Measurements from ENCODE around the gene TARS1.
"Not testable (repeated sequence)": the region's sequence is repeated elsewhere in the genome, so short reads cannot be mapped to it uniquely, and the experiment has no call there.

The TARS1 gene

DNA sequence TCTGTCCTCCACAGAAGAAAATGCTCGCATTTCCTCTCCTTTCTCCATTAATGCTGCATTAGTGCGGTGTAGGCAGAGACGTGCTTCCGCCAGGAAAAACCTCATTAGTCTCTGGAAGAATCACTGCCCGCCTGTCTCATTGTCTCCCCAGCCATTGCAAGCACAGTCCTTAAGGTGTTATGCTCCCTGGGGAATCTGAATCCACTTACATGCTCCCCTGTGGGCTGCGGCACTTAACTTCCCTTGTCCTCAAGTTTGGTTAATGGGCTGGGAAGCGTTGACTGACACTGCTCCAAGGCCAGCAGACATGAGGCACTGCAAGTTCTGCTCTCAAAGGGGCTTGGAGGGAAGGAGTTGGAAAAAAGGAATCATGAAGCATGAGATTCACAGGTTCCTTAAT, 41.6 kb downstream of the TARS1 start:
- FAIRE-seq: no peak

DNA sequence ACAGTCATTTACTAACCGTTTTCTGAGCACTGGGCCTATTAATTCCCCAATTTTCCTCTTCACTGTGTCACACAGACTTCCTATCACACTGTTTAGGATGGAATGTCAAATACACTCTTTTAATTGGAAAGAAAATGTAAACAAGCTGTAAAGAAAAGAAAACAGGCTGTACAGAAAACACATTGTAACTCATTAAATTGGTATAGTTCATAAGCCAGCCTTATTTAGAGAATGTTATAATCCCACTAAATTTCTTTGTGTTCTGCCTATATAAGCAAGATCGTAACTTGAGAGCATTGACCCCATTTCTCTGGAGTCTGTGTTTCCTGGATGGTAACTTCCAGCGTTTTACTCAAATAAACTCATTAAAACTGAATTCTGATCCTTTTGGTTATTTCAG, 46.5 kb downstream of the TARS1 start:
- no peak for DNase-seq (ENCODE audit: insufficient read length, low spot score)
- no peak for FAIRE-seq

More for the DNA sequence above, 41.6 kb downstream of the TARS1 start:
- DNase-seq (ENCODE audit: insufficient read length, low spot score): no peak

DNA sequence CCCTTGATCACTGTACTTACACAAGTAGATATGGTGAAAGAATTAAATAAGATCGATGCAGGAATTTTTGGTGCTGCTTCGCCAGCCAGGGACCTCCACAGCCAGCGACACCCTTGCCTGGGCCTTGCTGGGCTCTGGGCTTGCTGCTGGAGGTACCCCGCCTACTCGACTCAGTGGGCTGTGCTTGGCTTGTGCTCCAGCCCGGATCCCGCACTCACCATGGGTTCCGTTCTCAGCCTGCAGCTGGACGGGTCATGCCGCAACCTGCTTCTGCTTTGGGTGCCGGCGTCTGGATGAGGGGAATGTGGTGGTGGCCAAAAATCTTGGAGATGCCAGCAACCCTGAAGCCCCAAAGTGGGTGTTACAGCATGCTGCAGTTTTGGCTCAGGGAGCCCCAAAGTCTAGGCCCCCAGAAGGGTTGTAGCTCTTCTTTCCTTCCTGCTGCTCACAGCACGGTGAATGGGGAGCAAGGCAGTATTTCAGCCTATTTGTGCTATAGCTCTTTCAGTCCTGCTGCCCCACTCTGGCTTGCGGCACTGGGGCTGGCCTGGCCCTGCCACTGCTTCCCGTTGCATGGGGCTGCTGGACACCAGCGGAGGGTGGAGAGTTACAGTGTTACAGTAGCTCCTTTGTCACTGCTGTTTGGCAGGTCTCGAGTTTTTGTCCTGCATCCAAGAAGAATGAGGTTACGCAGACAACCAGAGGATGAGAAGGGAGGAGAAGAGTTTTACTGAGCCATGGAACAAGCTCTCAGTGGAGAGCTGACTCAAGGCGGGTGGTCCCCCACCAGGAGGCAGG, 48.0 kb downstream of the TARS1 start:
- FAIRE-seq (peak; percentile 42), DNase-seq (ENCODE audit: insufficient read length, low spot score) (no peak)

DNA sequence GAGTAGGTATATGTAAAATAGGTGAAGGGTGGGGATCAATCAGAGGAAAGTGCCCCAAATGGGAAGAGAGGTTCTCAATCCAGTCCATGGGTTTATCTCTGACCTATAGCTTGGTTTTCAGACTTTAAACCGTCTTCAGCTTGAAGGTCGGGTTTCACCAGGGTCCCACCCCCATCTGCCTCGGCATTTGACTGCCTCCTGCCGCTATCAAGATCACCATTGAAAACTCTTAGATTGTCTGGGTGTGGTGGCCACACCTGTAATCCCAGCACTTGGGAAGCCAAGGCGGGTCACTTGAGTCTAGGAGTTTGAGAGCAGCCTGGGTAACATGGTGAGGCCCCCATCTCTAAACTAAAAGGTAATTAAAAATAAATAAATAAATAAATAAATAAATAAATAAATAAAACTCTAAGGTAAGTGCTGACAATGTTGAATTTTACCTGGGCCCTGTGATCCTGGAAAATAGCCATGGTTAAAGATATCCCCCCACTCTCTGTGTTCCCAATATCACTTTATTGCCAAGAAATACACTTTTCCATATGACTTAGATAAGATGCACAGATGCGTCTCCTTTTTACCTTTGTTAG, 48.8 kb downstream of the TARS1 start:
- DNase-seq (ENCODE audit: insufficient read length, low spot score) (no peak), FAIRE-seq (no peak)

DNA sequence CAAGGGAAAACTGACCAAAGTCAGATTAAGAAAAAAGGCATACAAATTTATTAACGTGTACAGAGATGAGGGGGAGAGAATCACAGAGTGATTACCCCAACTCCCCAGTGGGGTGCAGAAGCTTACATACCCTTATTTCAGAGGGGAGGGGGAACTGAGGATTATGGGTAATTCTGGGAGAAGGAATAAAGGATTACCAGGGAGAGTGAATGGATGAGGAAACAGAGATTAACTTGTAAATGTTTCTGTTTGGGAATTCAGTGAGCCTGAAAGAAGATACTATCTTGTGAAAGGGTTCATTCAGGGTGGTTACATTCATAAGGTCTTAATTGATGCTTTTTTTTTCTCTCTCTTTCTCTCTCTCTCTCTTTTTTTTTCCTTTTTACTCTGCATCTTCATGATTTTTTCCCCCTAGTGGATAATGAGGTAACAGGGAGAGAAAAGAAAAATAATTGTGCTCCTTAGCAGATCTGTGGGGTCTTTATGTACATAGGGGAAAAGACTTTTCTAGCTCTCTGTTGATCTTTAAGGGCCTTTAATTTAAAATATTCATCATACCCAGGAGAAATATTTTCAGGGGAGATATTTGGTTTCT, 49.4 kb downstream of the TARS1 start:
- DNase-seq (ENCODE audit: insufficient read length, low spot score): no peak
- FAIRE-seq: no peak

DNA sequence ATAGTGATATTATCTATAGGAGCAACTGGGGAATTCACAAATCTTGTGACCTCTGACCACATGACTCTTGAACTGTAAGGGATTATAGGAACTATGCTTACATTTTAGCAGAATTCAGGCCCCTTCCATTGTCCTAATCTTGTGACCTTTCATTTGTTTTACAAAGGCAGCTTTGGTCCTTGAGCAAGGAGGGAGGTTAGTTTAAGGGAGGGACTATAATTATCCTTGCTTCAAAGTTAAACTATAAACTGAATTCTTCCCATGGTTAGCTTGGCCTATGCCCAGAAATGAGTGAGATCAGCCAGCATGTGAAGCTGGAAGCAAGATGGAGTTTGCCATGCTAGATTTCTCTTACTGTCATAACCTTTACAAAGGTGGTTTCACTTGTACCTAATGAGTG, 51.2 kb downstream of the TARS1 start:
- DNase-seq (ENCODE audit: insufficient read length, low spot score) (no peak), FAIRE-seq (peak; percentile 80)

DNA sequence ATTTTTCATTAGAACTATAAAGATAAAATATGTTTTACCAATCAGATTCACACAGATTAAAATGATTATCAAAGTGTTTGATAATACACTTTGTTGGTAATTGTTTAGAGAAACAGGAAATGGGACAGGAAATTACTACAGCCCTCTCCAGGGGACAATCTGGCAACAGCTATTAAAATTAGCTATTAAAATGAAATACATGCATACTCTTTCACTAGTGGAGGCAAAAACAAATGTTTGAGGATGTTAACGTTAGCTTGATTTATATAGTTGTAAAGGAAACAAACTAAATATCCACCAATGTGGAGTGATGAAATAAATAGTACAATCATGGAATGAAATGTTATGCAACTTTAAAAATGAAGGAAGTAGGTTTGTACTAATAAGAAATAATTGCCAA, 53.7 kb downstream of the TARS1 start:
- DNase-seq (ENCODE audit: insufficient read length, low spot score) (no peak), FAIRE-seq (no peak)

DNA sequence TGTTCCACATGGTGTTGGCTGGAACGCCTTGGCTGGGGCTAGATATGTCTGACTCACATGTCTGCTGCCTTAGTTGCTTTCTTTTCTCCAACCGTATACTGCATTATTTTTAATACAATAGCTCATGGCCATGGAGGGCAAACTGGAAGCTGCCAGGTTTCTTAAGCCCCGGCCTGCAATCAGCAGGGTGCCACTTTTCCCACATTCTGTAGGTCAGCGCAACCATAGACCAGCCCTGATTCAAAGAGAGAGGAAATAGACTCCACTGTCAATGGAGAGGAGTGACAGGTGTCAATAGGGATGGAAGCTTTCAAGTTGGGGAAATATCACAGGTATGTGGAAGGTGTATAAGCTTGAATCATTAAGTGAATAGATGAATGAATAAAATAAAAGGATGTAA, 60.5 kb downstream of the TARS1 start:
- FAIRE-seq (no peak), DNase-seq (ENCODE audit: insufficient read length, low spot score) (no peak)

DNA sequence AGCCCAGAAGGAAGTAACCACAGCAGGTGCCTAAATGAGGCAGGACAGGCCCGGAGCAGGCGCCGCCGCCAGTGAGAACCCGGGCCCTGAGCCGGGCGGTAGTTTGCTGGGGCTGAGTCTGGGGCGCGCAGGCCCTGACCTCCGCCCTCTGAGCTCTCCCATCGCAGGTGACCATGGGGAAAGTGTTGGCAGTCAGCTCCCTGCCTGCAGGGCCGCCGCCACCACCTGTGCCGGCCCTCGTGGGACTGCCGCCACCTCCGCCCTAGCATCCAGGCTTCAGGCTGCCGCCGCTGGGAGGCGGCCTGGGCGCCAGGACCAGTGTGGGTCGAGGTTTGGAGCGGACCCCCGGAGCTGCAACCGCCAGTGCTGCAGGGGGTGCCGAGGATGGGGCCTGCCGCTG, 61.1 kb downstream of the TARS1 start:
- no peak for DNase-seq (ENCODE audit: insufficient read length, low spot score)
- FAIRE-seq: no peak

DNA sequence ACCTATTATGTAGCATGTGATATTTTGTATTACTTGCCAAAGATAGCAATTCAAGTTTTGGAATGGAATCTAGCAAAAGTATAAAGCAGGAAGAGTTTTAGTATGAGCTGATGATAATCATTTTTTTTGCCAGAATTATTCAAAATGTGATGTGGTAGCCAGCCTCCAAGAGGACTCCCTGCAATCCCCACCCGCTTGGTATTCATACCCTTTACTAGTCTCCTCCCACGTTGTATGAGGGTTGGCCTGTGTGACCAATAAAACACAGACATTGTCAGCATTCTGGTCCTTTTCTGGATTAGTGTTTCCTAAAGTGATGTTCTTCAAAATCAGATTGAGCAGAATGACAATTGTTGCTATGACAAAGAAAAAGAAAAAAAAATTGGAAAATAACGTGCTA, 63.8 kb downstream of the TARS1 start:
- DNase-seq (ENCODE audit: insufficient read length, low spot score) (no peak), FAIRE-seq (no peak)

DNA sequence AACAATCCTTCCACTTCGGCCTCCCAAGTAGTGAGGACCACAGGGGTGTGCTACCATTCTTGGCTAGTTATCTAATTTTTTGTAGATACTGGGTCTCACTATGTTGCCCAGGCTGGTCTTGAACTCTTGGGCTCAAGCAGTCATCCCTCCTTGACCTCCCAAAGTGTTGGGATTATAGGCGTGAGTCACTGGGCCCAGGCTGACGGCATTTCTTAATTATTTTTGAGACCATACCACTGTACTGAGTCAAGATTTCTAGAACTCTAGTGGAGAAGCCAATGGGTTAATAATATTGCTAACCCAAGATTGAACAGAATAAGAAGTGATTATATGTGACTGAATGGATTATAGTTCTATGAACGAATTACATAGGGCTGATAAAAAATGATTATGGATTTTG, 66.7 kb downstream of the TARS1 start:
- no peak for FAIRE-seq
- no peak for DNase-seq (ENCODE audit: insufficient read length, low spot score)

DNA sequence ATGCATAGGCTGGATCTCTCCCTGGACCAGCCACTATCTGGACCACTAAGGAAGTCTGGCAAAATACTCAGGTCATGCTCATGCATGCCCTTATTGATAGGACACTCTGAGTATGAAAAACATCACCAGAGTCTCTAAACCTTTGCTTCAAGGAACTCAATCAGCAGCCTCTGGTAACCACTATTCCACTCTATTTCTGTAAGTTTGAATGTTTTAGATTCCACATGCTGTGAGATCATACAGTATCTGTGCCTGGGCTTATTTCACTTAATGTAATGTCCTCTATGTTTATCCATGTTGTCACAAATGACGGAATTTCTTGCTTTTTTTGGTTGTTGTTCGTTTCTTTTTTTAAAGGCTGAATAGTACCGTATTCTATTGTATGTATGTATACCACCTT, 68.3 kb downstream of the TARS1 start:
- no peak for DNase-seq (ENCODE audit: insufficient read length, low spot score)
- no peak for FAIRE-seq

DNA sequence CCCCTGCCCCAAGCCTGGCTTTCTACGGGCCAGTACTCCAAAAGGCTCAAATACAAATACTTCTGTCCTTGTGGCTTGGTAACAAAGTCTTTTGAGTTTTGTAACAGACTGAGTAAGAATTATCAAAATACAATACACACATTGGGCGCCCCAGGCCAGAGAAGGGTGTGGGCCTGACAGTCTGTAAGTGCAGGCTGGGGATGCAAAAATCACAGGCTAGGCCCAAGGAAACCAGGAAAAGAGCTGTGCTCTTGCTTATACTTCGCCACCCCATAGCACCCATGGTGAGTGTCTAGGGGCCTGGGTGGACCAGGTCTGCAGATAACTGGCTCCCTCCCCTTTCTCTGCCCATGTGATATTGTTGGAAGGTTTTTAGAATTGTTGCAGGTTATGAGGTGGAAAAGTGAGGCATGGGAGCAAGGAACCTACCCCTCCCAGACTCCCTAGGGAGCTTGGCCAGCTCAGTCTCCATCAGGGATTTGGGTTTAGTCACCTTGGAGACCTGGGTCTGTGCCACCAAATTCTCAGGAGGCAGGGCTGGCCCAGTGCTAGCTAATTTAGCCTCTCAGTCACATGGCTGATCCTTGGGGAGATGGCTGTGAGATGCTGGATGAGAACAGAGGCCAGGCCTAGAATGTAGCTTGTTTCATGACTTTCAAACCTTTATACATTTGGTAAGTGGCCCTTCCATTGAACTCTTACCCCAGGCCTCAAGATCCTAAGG, 72.9 kb downstream of the TARS1 start:
- DNase-seq (ENCODE audit: insufficient read length, low spot score) (no peak), FAIRE-seq (peak; percentile 67)

DNA sequence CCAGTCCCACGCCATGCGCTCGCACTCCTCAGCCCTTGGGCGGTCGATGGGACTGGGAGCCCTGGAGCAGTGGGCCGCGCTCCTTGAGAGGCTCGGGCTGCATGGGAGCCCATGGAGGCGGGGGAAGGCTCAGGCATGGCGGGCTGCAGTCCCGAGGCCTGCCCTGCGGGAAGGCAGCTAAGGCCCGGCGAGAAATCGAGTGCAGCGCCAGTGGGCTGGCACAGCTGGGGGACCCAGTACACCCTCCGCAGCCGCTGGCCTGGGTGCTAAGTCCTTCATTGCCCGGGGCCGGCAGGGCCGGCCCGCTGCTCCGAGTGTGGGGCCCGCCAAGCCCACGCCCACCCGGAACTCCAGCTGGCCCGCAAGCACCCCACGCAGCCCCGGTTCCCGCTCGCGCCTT, 74.6 kb downstream of the TARS1 start:
- DNase-seq (ENCODE audit: insufficient read length, low spot score): not testable (repeated sequence)
- FAIRE-seq: peak; percentile 42

DNA sequence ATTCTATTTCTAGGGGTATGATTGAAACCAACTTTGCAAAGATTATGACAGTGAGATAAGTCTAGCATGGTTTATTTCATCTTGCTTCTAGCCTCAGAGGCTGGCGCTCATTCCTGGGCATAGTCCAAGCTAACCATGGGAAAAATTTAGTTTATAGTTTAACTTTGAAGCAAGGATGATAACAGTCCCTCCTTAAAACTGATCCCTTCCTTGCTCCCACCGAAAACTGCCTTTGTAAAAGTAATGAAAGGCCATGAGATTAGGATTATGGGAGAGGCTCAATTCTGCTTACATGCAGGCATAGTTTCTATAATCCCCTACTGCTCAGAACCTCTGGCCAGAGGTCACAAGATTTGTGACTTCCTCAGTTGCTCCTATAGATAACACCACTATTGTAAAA, 75.7 kb downstream of the TARS1 start:
- no peak for DNase-seq (ENCODE audit: insufficient read length, low spot score)
- FAIRE-seq: no peak

Measured in HTR-8/SVneo (cell line).